MCF 10A (cell line): ENCODE results near the gene DHRS4. TPM values are rescaled to one million over a fixed set of nuclear protein-coding genes. Genes with fewer than 3 reads are reported as not detected.
"Not testable (repeated sequence)": the region's sequence is repeated elsewhere in the genome, so short reads cannot be mapped to it uniquely, and the experiment has no call there.

Experiments
- BruUV-seq: library from RNA; stranded (reverse); fragments of 400-500 nt; replicated peaks from 2 replicates; lab custom pipeline; 2021; lab: Mats Ljungman, UMichigan
- CTCF ChIA-PET: fragments of 300-600 bp; sonication (Branson Sonifier 250); formaldehyde crosslinking; extraction: SDS; loops from one replicate; lab custom pipeline; 2021; ENCODE audit warnings: antibody characterized with exemption, inconsistent platforms; lab: Yijun Ruan, JAX
- POLR2A ChIA-PET: fragments of 300-600, 350-650 bp; sonication (Branson Sonifier 250); formaldehyde crosslinking; extraction: SDS; loops from one replicate; lab custom pipeline; 2020; ENCODE audit warnings: antibody characterized with exemption, inconsistent platforms; lab: Yijun Ruan, JAX
- DNase-seq: peaks from one replicate; pipeline ENCODE4 v3.0.0-alpha.2; 2018; ENCODE audit not compliant: unreplicated experiment
- H3K27ac Mint-ChIP-seq: one replicate; pipeline ENCODE4 v1.8.0; 2022; ENCODE audit warnings: mild to moderate bottlenecking, low read depth, mixed read lengths; ENCODE audit not compliant: unreplicated experiment
- H3K27me3 Mint-ChIP-seq: one replicate; pipeline ENCODE4 v1.8.0; 2022; ENCODE audit warnings: mixed read lengths; ENCODE audit not compliant: insufficient read depth, unreplicated experiment
- H3K36me3 Mint-ChIP-seq: one replicate; pipeline ENCODE4 v1.8.0; 2022; ENCODE audit warnings: mild to moderate bottlenecking, moderate library complexity, mixed read lengths; ENCODE audit not compliant: insufficient read depth, unreplicated experiment
- H3K4me1 Mint-ChIP-seq: one replicate; pipeline ENCODE4 v1.8.0; 2022; ENCODE audit warnings: mixed read lengths; ENCODE audit not compliant: insufficient read depth, unreplicated experiment
- H3K4me3 Mint-ChIP-seq: one replicate; pipeline ENCODE4 v1.8.0; 2022; ENCODE audit warnings: mild to moderate bottlenecking, moderate library complexity, mixed read lengths; ENCODE audit not compliant: unreplicated experiment
- H3K9me3 Mint-ChIP-seq: one replicate; pipeline ENCODE4 v1.8.0; 2022; ENCODE audit warnings: mixed read lengths; ENCODE audit not compliant: unreplicated experiment
- intact Hi-C: fragments of 100-400 bp; cut with micrococcal nuclease; formaldehyde crosslinking; loops from 2 replicates; pipeline ENCODE4 v1.14.1; 2022
- total RNA-seq: library from RNA; stranded (reverse); gene quantifications from 2 replicates; pipeline ENCODE4 v1.2.3, GENCODE V29; 2022

DHRS4 gene
- total RNA-seq, 1 experiment from 2014 or later, result 32.5 TPM

DNA sequence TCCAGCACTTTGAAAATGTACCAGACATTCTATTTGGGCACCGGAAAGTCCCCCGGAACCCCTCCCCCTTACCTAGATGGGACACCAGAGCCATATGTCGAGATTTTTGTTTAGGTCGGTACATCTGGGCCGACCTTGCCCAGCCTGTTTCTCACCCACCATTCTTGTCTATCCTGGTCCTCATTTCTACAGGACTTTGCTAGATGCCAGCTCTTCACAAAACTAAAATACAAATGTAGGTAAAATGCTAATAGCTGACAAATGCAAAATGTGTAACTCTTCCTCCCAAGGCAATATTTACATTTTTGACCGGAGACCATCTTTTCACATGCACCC, 677 bp downstream of the DHRS4 start:
- not testable (repeated sequence) for H3K27me3 Mint-ChIP-seq, H3K9me3 Mint-ChIP-seq, DNase-seq, BruUV-seq
- CTCF ChIA-PET, result interaction anchor here (0.7 to 3.0 kb wide), 5 partner anchors 13 to 323 kb away, joined by 3 to 12 read pairs (median 4); partner anchors contain the start of genes PCK2 and TINF2
- H3K4me1 Mint-ChIP-seq, result peaks cover 19% of the 10 kb centered on the region
- H3K27ac Mint-ChIP-seq, result peak overlapping the region; percentile 93
- peak overlapping the region; percentile 90 for H3K4me3 Mint-ChIP-seq
- intact Hi-C loops, result loop anchor here (5.0 kb wide), 1 partner anchor 287 kb away; no protein-coding TSS in a partner anchor
- H3K36me3 Mint-ChIP-seq, result peaks cover 27% of the 10 kb centered on the region
- POLR2A ChIA-PET, result interaction anchor here (0.8 kb wide), 1 partner anchor 160 kb away, joined by 3 read pairs; the partner anchor contains the start of genes DCAF11 and NRL

DNA sequence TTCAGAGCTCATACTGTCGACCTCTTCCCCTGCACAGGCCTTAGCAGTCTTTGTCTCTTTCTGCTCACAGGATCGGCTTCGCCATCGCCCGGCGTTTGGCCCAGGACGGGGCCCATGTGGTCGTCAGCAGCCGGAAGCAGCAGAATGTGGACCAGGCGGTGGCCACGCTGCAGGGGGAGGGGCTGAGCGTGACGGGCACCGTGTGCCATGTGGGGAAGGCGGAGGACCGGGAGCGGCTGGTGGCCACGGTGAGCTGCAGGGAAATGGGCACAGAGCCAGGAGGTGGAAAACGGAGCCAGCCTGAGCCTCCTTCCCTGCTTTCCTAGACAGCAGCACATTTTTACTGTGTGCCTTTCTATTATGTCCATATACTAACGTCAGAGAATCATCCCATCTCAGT, 1.4 kb downstream of the DHRS4 start:
- not testable (repeated sequence) for H3K27me3 Mint-ChIP-seq, H3K9me3 Mint-ChIP-seq, BruUV-seq
- H3K36me3 Mint-ChIP-seq, result peaks cover 34% of the 10 kb centered on the region
- peak overlapping the region; percentile 90 for H3K4me3 Mint-ChIP-seq
- intact Hi-C loops, result loop anchor here (5.0 kb wide), 1 partner anchor 288 kb away; no protein-coding TSS in a partner anchor
- CTCF ChIA-PET, result interaction anchor here (0.7 to 3.0 kb wide), 2 partner anchors 53 to 324 kb away, joined by 3 to 12 read pairs; no protein-coding TSS in a partner anchor
- peaks cover 19% of the 10 kb centered on the region for H3K4me1 Mint-ChIP-seq
- H3K27ac Mint-ChIP-seq, result peak overlapping the region; percentile 93
- POLR2A ChIA-PET, result interaction anchor here (0.8 kb wide), 1 partner anchor 159 kb away, joined by 3 read pairs; the partner anchor contains the start of genes DCAF11 and NRL
- peak; percentile 35 for DNase-seq

DNA sequence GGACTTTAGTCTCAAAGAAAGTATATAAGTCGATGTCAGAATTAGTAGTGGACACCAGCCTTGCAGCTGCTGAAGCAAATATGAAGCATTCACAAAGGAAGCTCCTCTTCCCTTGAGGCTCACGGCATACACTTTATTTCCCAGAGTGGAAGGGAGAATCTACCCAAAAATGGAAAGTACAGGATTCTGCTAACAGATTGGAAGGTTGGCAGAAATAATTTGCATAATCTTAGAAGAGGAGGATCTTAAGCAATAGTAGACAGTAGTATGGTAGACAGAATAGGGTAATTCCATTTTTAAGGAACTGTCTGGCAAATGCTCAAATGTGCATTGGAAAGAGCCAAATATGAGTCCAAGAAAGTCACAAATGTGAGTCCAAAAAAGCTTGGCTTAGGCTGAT, 2.2 kb downstream of the DHRS4 start:
- POLR2A ChIA-PET, intact Hi-C loops: not testable (repeated sequence)
- peaks cover 34% of the 10 kb centered on the region for H3K36me3 Mint-ChIP-seq

DNA sequence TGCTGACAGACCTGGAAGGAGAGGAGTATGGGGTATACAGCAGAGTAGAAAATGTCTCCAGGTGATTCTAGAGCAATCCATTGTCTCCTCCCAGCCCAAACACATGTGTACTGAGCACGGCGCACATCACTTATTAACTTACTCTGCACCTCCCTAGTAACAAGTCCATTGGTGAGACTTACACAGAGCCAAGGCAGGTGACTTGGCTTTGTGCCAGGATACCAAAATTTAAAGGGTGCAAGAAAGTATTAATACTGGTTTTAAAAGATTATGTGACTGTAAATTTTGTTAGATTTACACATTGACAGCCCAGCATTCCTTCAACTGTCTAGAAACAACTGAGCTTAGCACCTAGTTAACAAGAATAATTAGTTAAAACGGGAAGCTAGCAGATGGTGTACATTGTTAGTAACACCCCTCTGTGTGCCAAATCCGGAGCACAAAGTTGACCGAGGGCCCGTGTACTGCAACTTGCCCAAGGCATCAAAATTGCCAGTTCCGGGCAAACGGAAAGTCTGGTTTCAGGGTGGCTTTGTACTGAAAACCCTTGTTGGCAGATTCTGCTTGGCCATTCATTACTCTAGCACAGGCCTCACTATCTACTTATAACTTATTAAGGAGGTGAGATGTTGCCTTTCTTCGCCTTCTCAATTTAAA, 4.5 kb downstream of the DHRS4 start:
- DNase-seq, H3K27ac Mint-ChIP-seq, H3K27me3 Mint-ChIP-seq, BruUV-seq, intact Hi-C loops, POLR2A ChIA-PET, H3K4me3 Mint-ChIP-seq, H3K4me1 Mint-ChIP-seq, H3K9me3 Mint-ChIP-seq: not testable (repeated sequence)
- H3K36me3 Mint-ChIP-seq, result peaks cover 34% of the 10 kb centered on the region
- CTCF ChIA-PET, result interaction anchor here (0.7 kb wide), 1 partner anchor 327 kb away, joined by 3 read pairs; no protein-coding TSS in a partner anchor

More for the DNA sequence above, 2.2 kb downstream of the DHRS4 start:
- H3K4me1 Mint-ChIP-seq, result peaks cover 19% of the 10 kb centered on the region
- not testable (repeated sequence) for DNase-seq, H3K4me3 Mint-ChIP-seq, H3K27ac Mint-ChIP-seq, H3K27me3 Mint-ChIP-seq, H3K9me3 Mint-ChIP-seq, BruUV-seq
- CTCF ChIA-PET, result interaction anchor here (0.5 kb wide), 1 partner anchor 351 kb away, joined by 3 read pairs; no protein-coding TSS in a partner anchor

DNA sequence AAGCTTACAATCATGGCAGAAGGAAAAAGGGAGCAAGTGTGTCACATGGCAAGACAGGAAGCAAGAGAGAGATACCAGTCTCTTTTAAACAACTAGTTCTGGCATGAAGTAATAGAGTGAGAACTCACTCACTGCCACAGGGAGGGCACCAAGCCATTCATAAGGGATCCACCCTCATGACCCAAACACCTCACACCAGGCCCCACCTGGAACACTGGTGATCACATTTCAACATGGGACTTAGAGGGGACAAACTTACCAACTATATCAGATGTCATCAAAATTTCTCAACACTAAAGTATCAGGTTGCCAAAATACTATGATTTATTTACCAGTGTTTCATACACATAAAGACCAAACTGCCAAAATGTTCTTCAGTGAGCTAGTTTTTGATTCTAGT, 7.3 kb downstream of the DHRS4 start:
- H3K4me1 Mint-ChIP-seq, H3K9me3 Mint-ChIP-seq, CTCF ChIA-PET, BruUV-seq, H3K27ac Mint-ChIP-seq, H3K4me3 Mint-ChIP-seq, DNase-seq, H3K27me3 Mint-ChIP-seq, POLR2A ChIA-PET, intact Hi-C loops: not testable (repeated sequence)
- H3K36me3 Mint-ChIP-seq, result peaks cover 24% of the 10 kb centered on the region

DNA sequence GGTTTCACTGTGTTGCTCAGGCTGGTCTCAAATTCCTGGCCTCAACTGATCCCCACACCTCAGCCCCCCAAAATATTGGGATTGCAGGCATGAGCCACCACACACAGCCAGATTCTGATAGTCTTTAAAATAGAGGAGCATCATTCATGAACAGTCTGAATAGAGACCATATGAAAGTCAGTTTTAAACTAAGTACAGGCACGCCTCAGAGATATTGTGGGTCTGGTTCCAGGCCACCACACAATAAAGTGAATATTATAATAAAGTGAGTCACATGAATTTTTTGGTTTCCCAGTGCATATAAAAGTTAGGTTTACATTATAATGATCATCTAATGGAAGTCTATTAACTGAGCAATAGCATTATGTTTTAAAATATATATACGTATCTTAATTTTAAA, 8.1 kb downstream of the DHRS4 start:
- DNase-seq, BruUV-seq, H3K27ac Mint-ChIP-seq, H3K9me3 Mint-ChIP-seq, H3K27me3 Mint-ChIP-seq, H3K4me1 Mint-ChIP-seq, CTCF ChIA-PET, H3K4me3 Mint-ChIP-seq, POLR2A ChIA-PET, intact Hi-C loops: not testable (repeated sequence)
- peaks cover 16% of the 10 kb centered on the region for H3K36me3 Mint-ChIP-seq

DNA sequence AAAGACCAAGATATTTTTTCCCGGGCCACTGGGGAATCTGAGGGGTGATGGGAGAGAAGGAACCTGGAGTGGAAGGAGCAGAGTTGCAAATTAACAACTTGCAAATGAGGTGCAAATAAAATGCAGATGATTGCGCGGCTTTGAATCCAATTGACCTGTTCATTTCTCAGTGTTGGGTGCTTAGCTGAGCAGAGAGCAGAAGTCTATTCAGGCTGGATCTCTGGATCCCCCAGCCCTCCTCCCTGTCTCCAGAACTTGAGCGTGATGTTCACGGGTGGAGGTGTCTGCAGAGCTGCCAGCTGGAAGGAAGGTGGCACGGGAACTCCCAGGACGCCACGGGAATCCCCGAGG, 15.5 kb downstream of the DHRS4 start:
- DNase-seq, H3K27ac Mint-ChIP-seq, BruUV-seq, H3K36me3 Mint-ChIP-seq, CTCF ChIA-PET, H3K9me3 Mint-ChIP-seq, intact Hi-C loops, POLR2A ChIA-PET, H3K27me3 Mint-ChIP-seq, H3K4me1 Mint-ChIP-seq, H3K4me3 Mint-ChIP-seq: not testable (repeated sequence)

DNA sequence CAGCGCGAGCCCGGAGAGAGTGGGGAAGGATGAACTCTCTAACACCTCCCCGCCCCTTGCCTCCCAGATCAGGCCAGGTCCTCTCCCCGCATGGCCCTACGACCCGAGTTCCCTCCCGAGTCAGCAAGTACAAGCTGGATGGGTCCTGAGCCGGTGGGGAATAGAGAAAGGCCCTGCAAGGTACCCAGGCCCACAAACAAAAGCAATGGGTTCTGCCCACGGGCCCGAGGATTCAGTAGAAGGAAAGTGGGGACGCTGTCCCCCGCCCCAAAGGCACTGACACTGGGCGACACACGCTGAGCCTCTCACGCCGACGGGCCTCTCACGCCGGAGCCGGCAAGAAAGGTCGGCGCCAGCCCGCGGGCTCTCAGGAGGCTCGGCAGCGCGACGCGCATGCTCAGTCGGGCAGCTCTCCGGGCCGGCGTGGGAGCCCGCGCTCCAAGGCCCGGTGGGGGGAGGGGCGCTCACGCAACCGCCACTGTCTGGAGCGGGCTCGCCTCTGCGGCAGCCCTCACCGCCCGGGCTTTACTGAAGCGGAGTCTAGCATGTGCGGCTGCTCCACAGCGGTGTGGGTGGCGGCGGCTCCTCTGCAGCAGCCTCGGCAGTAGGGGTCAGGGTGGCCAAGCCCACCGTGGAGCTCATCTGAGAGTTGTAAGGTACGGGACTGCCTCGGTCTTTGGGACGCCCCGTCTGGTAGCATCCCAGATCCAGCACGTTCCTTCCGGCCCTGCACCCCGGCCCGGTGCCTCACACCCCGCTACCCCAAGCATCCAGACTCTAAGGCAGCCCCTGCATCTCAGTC, 16.1 kb downstream of the DHRS4 start:
- POLR2A ChIA-PET, H3K27ac Mint-ChIP-seq, H3K4me1 Mint-ChIP-seq, BruUV-seq, H3K36me3 Mint-ChIP-seq, DNase-seq, H3K27me3 Mint-ChIP-seq, intact Hi-C loops, H3K4me3 Mint-ChIP-seq, H3K9me3 Mint-ChIP-seq: not testable (repeated sequence)
- CTCF ChIA-PET, result interaction anchor here (1.5 kb wide), 1 partner anchor 139 kb away, joined by 3 read pairs; no protein-coding TSS in a partner anchor

DNA sequence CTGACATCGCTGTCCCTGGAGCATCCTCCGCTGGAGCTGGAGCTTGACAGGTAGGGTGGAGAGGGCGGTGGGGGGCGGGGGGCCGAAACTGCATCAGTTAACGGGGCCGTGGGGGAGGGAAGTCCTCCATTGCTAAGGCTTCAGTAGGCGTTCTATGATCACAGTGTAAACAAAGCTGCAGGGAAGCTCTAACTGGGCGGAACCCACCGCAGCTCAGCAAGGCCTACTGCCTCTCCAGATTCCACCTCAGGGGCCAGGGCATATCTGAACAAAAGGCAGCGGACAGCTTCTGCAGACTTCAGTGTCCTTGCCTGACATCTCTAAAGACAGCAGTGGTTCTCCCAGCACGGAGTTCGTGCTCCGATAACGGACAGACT, 16.7 kb downstream of the DHRS4 start:
- H3K27me3 Mint-ChIP-seq, POLR2A ChIA-PET, H3K4me1 Mint-ChIP-seq, DNase-seq, H3K9me3 Mint-ChIP-seq, BruUV-seq, H3K27ac Mint-ChIP-seq, intact Hi-C loops, H3K4me3 Mint-ChIP-seq, H3K36me3 Mint-ChIP-seq: not testable (repeated sequence)
- CTCF ChIA-PET, result interaction anchor here (1.5 kb wide), 1 partner anchor 138 kb away, joined by 3 read pairs; no protein-coding TSS in a partner anchor
